ENCODE data around the gene PPP2R5C.

- TF ChIP-seq, protein P1, sequence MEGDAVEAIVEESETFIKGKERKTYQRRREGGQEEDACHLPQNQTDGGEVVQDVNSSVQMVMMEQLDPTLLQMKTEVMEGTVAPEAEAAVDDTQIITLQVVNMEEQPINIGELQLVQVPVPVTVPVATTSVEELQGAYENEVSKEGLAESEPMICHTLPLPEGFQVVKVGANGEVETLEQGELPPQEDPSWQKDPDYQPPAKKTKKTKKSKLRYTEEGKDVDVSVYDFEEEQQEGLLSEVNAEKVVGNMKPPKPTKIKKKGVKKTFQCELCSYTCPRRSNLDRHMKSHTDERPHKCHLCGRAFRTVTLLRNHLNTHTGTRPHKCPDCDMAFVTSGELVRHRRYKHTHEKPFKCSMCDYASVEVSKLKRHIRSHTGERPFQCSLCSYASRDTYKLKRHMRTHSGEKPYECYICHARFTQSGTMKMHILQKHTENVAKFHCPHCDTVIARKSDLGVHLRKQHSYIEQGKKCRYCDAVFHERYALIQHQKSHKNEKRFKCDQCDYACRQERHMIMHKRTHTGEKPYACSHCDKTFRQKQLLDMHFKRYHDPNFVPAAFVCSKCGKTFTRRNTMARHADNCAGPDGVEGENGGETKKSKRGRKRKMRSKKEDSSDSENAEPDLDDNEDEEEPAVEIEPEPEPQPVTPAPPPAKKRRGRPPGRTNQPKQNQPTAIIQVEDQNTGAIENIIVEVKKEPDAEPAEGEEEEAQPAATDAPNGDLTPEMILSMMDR (IDR thresholded peaks at IDR 0.05; ENCODE audit: borderline replicate concordance, extremely low read depth, low read length, poor library complexity, severe bottlenecking) = no peak
- no peak for TF ChIP-seq EZH2 (IDR thresholded peaks at IDR 0.05; ENCODE audit: borderline replicate concordance, low read depth, low read length, severe bottlenecking)
Measured at GRCh38 chr14:101719045-101719645, 42.4 kb upstream of the PPP2R5C start.

All from DND-41 (cell line).